Suprapubic skin (tissue), 3 donors: ENCODE results near the gene RASSF9.

Experiments
- POLR2A ChIP-seq, 2 donors: fragments of 450-650 bp; IDR thresholded peaks; one replicate each; pipeline ENCODE4 v1.6.1; 2017; ENCODE audit warnings: antibody characterized with exemption in 2 of 2, mild to moderate bottlenecking in 2 of 2, moderate library complexity in 2 of 2
- TF ChIP-seq, protein P1 (sequence below), 2 donors: fragments of 200-600 bp in 1 of 2; fragments of 450-650 bp in 1 of 2; sonication (generic) in 1 of 2; IDR thresholded peaks; one replicate each; pipeline ENCODE4 v1.5.1; 2016 to 2019; ENCODE audit warnings: antibody characterized with exemption in 2 of 2, mild to moderate bottlenecking in 1 of 2, moderate library complexity in 1 of 2

DNA sequence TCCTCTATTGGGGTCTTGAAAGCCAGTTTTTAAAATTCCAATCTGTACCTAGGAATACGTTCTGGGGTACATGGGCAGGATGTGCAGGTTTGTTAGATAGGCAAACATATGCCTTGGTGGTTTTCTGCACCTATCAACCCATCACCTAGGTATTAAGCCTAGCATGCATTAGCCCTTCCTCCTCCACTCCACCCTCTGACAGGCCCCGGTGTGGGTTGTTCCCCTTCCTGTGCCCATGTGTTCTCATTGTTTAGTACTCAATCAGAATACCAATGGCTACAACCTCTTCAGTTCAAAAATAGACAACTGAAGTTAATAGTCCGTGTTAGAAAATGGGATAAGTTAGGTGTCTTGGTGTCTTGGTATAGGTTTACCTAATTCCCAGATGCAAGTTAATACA is 41.2 kb upstream of the RASSF9 start:
- TF ChIP-seq POLR2A (IDR thresholded peaks at IDR 0.05): no peak
- TF ChIP-seq, protein P1, sequence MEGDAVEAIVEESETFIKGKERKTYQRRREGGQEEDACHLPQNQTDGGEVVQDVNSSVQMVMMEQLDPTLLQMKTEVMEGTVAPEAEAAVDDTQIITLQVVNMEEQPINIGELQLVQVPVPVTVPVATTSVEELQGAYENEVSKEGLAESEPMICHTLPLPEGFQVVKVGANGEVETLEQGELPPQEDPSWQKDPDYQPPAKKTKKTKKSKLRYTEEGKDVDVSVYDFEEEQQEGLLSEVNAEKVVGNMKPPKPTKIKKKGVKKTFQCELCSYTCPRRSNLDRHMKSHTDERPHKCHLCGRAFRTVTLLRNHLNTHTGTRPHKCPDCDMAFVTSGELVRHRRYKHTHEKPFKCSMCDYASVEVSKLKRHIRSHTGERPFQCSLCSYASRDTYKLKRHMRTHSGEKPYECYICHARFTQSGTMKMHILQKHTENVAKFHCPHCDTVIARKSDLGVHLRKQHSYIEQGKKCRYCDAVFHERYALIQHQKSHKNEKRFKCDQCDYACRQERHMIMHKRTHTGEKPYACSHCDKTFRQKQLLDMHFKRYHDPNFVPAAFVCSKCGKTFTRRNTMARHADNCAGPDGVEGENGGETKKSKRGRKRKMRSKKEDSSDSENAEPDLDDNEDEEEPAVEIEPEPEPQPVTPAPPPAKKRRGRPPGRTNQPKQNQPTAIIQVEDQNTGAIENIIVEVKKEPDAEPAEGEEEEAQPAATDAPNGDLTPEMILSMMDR (IDR thresholded peaks at IDR 0.05): no peak
